ENCODE results near the gene BRAF.
"Not testable (repeated sequence)": the region's sequence is repeated elsewhere in the genome, so short reads cannot be mapped to it uniquely, and the experiment has no call there.

Gene BRAF

DNA sequence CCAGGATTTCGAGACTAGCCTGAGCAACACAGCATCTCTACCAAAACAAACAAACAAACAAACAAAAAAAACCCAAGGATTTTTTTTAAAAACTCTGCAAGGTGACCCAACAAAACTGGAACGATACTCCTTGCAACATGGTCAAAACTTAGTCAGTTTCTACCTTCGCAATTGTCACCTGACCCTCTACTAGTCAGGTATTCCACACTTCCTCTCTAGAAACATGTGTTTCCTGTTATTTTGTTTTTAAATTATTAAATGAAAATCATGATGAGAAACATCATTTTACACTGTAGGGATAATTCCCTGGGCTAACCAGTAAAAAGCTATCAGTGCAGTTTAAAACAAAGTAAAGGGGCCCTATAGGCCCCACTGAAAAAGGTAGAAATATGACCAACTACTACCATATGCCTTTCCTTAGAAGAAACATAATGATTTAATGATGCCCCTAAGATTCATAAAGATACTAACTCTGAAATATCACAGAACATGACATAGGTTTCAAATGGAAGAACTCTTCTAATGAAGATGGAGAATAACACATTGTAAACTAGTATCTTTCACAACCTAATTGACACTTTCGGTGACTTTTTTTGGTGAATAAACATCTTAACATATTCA, 8.7 kb downstream of the BRAF start:
- no peak overlapping the region for H3K9ac ChIP-seq (ENCODE audit: low read depth, low read length)
- H3K4me3 ChIP-seq (ENCODE audit: low read length): no peak overlapping the region
- H3K9me3 ChIP-seq (ENCODE audit: insufficient read depth, low read depth, low read length): peaks cover 4% of the 10 kb centered on the region
- H3K27ac ChIP-seq (ENCODE audit: low read length): no peak overlapping the region
- H3K36me3 ChIP-seq (ENCODE audit: insufficient read depth, low read depth, low read length): no peaks in the 10 kb centered on the region
- 0 out of 2 replicates have a peak, but pooled peaks cover 3% of the 10 kb centered on the region for H3K27me3 ChIP-seq (ENCODE audit: insufficient read depth, low read length)
- peaks cover 10% of the 10 kb centered on the region for H3K4me1 ChIP-seq (ENCODE audit: insufficient read depth, low read length)

GRCh38 chr7:140914083-140914482, 10.6 kb downstream of the BRAF start:
- Histone ChIP-seq H3K27ac (ENCODE audit: low read length) (no peak overlapping the region), H3K9me3 (ENCODE audit: insufficient read depth, low read depth, low read length) (peaks cover 4% of the 10 kb centered on the region), H3K36me3 (ENCODE audit: insufficient read depth, low read depth, low read length) (no peaks in the 10 kb centered on the region), H3K27me3 (ENCODE audit: insufficient read depth, low read length) (0 out of 2 replicates have a peak, but pooled peaks cover 3% of the 10 kb centered on the region), H3K9ac (ENCODE audit: low read depth, low read length) (no peak overlapping the region), H3K4me3 (ENCODE audit: low read length) (no peak overlapping the region), H3K4me1 (ENCODE audit: insufficient read depth, low read length) (peaks cover 10% of the 10 kb centered on the region)

- H3K4me3 ChIP-seq (ENCODE audit: low read length); H3K27ac ChIP-seq (ENCODE audit: low read length); H3K27me3 ChIP-seq (ENCODE audit: insufficient read depth, low read length); H3K4me1 ChIP-seq (ENCODE audit: insufficient read depth, low read length); H3K36me3 ChIP-seq (ENCODE audit: insufficient read depth, low read depth, low read length); H3K9me3 ChIP-seq (ENCODE audit: insufficient read depth, low read depth, low read length); H3K9ac ChIP-seq (ENCODE audit: low read depth, low read length): not testable (repeated sequence)
These were observed 11.2 kb downstream of the BRAF start for GRCh38 chr7:140913596-140913928.

GRCh38 chr7:140911746-140912145, 13.0 kb downstream of the BRAF start:
- H3K9me3 ChIP-seq (ENCODE audit: insufficient read depth, low read depth, low read length): no peaks in the 10 kb centered on the region
- H3K9ac ChIP-seq (ENCODE audit: low read depth, low read length): no peak overlapping the region
- no peaks in the 10 kb centered on the region for H3K36me3 ChIP-seq (ENCODE audit: insufficient read depth, low read depth, low read length)
- H3K27me3 ChIP-seq (ENCODE audit: insufficient read depth, low read length): 0 out of 2 replicates have a peak, but pooled peaks cover 3% of the 10 kb centered on the region
- H3K4me1 ChIP-seq (ENCODE audit: insufficient read depth, low read length): peaks cover 10% of the 10 kb centered on the region
- no peak overlapping the region for H3K27ac ChIP-seq (ENCODE audit: low read length)
- H3K4me3 ChIP-seq (ENCODE audit: low read length): no peak overlapping the region

DNA sequence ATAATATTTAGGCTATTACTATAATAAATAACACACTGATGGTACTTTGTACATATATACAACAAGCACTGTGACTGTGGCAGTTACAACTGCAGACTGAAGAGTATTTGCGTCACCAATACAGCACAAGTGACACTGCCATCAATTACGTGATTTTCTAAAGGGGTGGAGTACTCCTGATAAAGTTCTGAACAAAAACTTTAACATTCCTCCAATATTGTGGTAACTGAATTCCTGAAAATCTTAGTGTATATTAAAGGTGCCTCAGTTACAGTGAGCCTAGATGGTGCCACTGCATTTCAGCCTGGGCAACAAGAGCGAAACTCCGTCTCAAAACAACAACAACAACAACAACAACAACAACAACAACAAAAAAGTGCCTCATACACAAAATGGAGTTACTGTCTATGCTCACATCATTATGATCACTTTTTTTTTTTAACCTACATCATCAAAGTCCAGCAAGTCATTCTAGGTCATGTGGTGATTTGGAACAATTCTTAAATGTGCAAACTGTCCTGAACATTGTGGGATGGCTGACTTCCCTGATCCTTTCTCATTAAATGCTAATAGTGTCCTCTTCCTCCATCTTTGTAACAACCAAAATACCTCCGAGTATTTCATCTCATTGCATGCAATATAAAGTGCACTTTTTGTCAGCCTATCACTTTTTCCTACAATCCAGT, 15.1 kb downstream of the BRAF start:
- 0 out of 2 replicates have a peak, but pooled peaks cover 3% of the 10 kb centered on the region for H3K27me3 ChIP-seq (ENCODE audit: insufficient read depth, low read length)
- H3K9me3 ChIP-seq (ENCODE audit: insufficient read depth, low read depth, low read length): no peaks in the 10 kb centered on the region
- no peaks in the 10 kb centered on the region for H3K36me3 ChIP-seq (ENCODE audit: insufficient read depth, low read depth, low read length)
- no peak overlapping the region for H3K9ac ChIP-seq (ENCODE audit: low read depth, low read length)
- H3K4me1 ChIP-seq (ENCODE audit: insufficient read depth, low read length): peaks cover 10% of the 10 kb centered on the region
- H3K4me3 ChIP-seq (ENCODE audit: low read length): no peak overlapping the region
- H3K27ac ChIP-seq (ENCODE audit: low read length): no peak overlapping the region

DNA sequence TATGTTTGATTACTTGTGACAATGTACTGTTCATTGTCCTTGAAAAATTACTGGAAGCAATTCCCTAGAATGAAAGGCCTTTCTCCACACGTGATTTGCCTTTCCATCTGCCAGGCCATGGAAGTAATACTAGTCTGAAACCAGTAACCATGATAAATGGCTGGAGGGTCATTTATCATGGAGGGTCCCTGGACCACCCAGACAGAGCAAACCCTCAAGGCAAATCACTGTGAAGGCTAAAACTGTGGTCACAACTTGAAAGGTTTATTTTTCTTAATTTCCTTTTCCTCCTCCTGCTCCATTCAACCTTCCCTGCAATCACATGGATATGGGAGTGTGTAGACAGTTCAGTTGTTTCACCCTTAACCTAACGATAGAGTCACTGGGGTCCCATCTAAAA, 16.4 kb downstream of the BRAF start:
- H3K27ac ChIP-seq (ENCODE audit: low read length): no peak overlapping the region
- H3K9me3 ChIP-seq (ENCODE audit: insufficient read depth, low read depth, low read length): peaks cover 4% of the 10 kb centered on the region
- H3K4me3 ChIP-seq (ENCODE audit: low read length): no peak overlapping the region
- peaks cover 4% of the 10 kb centered on the region; the same call in 1 of the 2 replicates for H3K4me1 ChIP-seq (ENCODE audit: insufficient read depth, low read length)
- H3K27me3 ChIP-seq (ENCODE audit: insufficient read depth, low read length): 0 out of 2 replicates have a peak, but pooled peaks cover 3% of the 10 kb centered on the region
- no peak overlapping the region for H3K9ac ChIP-seq (ENCODE audit: low read depth, low read length)
- H3K36me3 ChIP-seq (ENCODE audit: insufficient read depth, low read depth, low read length): no peaks in the 10 kb centered on the region

DNA sequence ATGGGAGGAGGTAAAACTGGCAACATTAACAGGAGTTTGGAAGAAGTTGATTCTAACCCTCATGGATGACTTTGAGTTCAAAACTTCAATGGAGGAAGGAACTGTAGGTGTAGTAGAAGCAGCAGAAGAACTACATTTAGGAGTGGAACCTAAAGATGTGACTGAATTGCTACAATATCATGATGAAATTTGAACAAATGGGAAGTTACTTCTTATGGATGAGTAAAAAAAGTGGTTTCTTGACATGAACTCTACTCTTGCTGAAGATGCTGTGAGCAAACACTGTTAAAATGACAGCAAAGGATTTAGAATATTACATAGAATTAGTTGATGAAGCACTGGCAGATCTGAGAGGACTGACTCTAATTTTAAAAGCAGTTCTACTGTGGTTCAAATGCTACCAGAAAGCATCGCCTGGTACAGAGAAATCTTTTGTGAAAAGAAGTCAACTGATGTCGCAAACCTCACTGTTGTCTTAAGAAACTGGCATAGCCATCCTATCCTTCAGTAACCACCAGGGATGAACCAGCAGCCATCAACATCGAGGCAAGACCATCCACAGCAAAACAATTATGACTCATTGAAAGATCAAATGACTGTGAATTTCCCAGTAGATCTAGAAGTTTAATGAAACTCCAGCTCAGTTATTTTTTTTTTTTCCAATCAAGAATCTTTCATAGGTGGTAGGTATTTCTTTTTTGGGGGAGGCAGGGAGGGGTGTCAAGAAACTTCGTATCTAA, 20.8 kb downstream of the BRAF start:
- no peak overlapping the region for H3K9ac ChIP-seq (ENCODE audit: low read depth, low read length)
- no peak overlapping the region for H3K4me3 ChIP-seq (ENCODE audit: low read length)
- H3K36me3 ChIP-seq (ENCODE audit: insufficient read depth, low read depth, low read length): no peaks in the 10 kb centered on the region
- peaks cover 9% of the 10 kb centered on the region for H3K4me1 ChIP-seq (ENCODE audit: insufficient read depth, low read length)
- no peak overlapping the region for H3K27ac ChIP-seq (ENCODE audit: low read length)
- H3K9me3 ChIP-seq (ENCODE audit: insufficient read depth, low read depth, low read length): peaks cover 4% of the 10 kb centered on the region
- no peaks in the 10 kb centered on the region for H3K27me3 ChIP-seq (ENCODE audit: insufficient read depth, low read length)

- Histone ChIP-seq H3K9ac (ENCODE audit: low read depth, low read length) (no peak overlapping the region), H3K27ac (ENCODE audit: low read length) (no peak overlapping the region), H3K27me3 (ENCODE audit: insufficient read depth, low read length) (no peaks in the 10 kb centered on the region), H3K36me3 (ENCODE audit: insufficient read depth, low read depth, low read length) (no peaks in the 10 kb centered on the region), H3K4me1 (ENCODE audit: insufficient read depth, low read length) (peaks cover 9% of the 10 kb centered on the region), H3K9me3 (ENCODE audit: insufficient read depth, low read depth, low read length) (peaks cover 4% of the 10 kb centered on the region), H3K4me3 (ENCODE audit: low read length) (no peak overlapping the region)
These were observed 22.3 kb downstream of the BRAF start for GRCh38 chr7:140902303-140902953.

- H3K9me3 ChIP-seq (ENCODE audit: insufficient read depth, low read depth, low read length): peaks cover 4% of the 10 kb centered on the region
- peaks cover 9% of the 10 kb centered on the region for H3K4me1 ChIP-seq (ENCODE audit: insufficient read depth, low read length)
- H3K9ac ChIP-seq (ENCODE audit: low read depth, low read length): no peak overlapping the region
These were observed 22.8 kb downstream of the BRAF start for GRCh38 chr7:140901941-140902302.

DNA sequence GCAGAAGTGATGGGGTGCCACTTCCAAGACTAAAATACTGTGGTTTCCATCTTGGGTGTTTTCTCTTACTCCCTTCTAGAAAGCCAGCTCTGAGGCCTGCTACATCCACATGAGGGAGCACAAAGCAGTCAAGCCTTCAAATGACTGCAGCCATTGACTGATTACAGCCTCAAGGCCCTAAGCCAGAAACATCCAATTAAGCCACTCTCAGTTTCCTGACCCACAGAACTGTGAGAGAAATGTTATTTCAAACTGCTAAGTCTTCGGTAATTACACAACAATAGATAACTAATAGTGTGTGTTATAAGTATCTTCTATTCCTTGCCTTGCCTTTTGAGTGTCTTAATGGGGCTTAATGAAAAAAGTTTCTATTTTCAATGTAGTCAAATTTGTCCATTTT, 24.8 kb downstream of the BRAF start:
- H3K27ac ChIP-seq (ENCODE audit: low read length): no peak overlapping the region

More at GRCh38 chr7:140901941-140902302, 22.8 kb downstream of the BRAF start:
- no peaks in the 10 kb centered on the region for H3K36me3 ChIP-seq (ENCODE audit: insufficient read depth, low read depth, low read length)
- H3K4me3 ChIP-seq (ENCODE audit: low read length): no peak overlapping the region
- H3K27me3 ChIP-seq (ENCODE audit: insufficient read depth, low read length): no peaks in the 10 kb centered on the region
- H3K27ac ChIP-seq (ENCODE audit: low read length): no peak overlapping the region

GRCh38 chr7:140898786-140899536, 25.8 kb downstream of the BRAF start:
- H3K36me3 ChIP-seq (ENCODE audit: insufficient read depth, low read depth, low read length): no peaks in the 10 kb centered on the region
- no peaks in the 10 kb centered on the region for H3K27me3 ChIP-seq (ENCODE audit: insufficient read depth, low read length)
- H3K4me3 ChIP-seq (ENCODE audit: low read length): no peak overlapping the region
- H3K9ac ChIP-seq (ENCODE audit: low read depth, low read length): no peak overlapping the region
- H3K4me1 ChIP-seq (ENCODE audit: insufficient read depth, low read length): peaks cover 9% of the 10 kb centered on the region
- H3K27ac ChIP-seq (ENCODE audit: low read length): no peak overlapping the region
- H3K9me3 ChIP-seq (ENCODE audit: insufficient read depth, low read depth, low read length): peaks cover 4% of the 10 kb centered on the region

More for the DNA sequence above, 24.8 kb downstream of the BRAF start:
- Histone ChIP-seq H3K27me3 (ENCODE audit: insufficient read depth, low read length) (no peaks in the 10 kb centered on the region), H3K9ac (ENCODE audit: low read depth, low read length) (no peak overlapping the region), H3K4me3 (ENCODE audit: low read length) (no peak overlapping the region), H3K36me3 (ENCODE audit: insufficient read depth, low read depth, low read length) (no peaks in the 10 kb centered on the region), H3K4me1 (ENCODE audit: insufficient read depth, low read length) (peaks cover 9% of the 10 kb centered on the region), H3K9me3 (ENCODE audit: insufficient read depth, low read depth, low read length) (peaks cover 4% of the 10 kb centered on the region)

Measured in iPS-20b (cell line).